Fibroblast of villous mesenchyme (primary cell): ENCODE data around the gene KIF14. TPM values are rescaled to one million over a fixed set of nuclear protein-coding genes. Genes with fewer than 3 reads are reported as not detected.
"Not testable (repeated sequence)": the region's sequence is repeated elsewhere in the genome, so short reads cannot be mapped to it uniquely, and the experiment has no call there.

ENCODE experiments used
- DNase-seq: peaks from one replicate; pipeline ENCODE4 v3.0.0-alpha.2; 2010; ENCODE audit warnings: low read depth
- H3K4me3 ChIP-seq: 2 replicates; pipeline ENCODE4 v1.5.1; 2011; ENCODE audit warnings: low read depth, mild to moderate bottlenecking, low read length
- total RNA-seq: library from RNA; depleted of rRNA; stranded (reverse); fragments of >200 nt; gene quantifications from 2 replicates; pipeline ENCODE4 v1.2.3, GENCODE V29; 2012
- TF ChIP-seq, protein P1 (sequence below): IDR thresholded peaks from 2 replicates; pipeline ENCODE4 v1.5.1; 2012; ENCODE audit warnings: low read depth, mild to moderate bottlenecking, low read length; ENCODE audit not compliant: insufficient read depth

KIF14 gene
- total RNA-seq, 1 donor, result 14.2 TPM

DNA sequence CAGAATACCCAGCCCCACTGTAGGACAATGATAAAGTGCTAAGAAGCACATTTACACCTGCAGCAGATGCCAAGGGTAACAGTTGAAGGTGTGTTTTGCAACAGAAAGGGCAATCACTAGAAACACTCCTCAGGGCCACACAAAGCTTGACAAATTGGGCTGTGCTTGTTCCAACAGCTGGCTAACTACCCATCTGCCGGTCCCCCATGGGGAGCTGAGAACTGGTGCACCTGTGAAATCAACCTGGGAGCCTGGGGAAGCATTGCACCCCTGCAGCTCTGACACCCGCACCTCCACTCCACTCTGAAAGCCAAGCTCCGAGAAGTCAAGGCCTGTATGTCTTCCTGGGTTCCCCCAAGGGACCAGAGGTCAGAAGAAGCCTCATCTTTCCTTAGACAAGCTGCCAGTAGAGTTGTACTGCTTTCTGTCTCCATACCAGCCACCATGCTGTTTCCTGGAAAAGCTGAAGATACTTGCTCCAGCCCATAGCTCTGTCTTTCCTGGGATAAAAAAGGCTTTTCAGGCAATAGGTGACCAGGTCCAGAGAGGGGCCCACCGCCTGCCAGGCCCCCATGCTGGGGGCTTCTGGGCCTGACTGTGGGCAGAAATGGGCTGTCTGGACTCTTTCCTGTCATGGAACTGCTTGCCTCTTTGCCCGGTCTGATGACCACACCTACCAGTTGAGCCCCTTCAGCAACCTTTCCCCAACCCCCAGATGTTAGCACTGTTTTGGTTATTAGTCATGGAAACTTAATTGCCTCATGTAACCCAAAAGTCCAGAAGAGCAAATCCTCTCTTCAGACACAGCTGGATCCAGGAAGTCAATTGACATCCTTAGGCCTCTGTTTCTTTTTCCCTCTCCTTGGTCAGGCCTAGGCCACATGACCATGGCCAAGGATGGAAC is 93.6 kb downstream of the KIF14 start:
- TF ChIP-seq, protein P1, sequence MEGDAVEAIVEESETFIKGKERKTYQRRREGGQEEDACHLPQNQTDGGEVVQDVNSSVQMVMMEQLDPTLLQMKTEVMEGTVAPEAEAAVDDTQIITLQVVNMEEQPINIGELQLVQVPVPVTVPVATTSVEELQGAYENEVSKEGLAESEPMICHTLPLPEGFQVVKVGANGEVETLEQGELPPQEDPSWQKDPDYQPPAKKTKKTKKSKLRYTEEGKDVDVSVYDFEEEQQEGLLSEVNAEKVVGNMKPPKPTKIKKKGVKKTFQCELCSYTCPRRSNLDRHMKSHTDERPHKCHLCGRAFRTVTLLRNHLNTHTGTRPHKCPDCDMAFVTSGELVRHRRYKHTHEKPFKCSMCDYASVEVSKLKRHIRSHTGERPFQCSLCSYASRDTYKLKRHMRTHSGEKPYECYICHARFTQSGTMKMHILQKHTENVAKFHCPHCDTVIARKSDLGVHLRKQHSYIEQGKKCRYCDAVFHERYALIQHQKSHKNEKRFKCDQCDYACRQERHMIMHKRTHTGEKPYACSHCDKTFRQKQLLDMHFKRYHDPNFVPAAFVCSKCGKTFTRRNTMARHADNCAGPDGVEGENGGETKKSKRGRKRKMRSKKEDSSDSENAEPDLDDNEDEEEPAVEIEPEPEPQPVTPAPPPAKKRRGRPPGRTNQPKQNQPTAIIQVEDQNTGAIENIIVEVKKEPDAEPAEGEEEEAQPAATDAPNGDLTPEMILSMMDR, result no peak
- H3K4me3 ChIP-seq, result no peak overlapping the region
- DNase-seq, result no peak

DNA sequence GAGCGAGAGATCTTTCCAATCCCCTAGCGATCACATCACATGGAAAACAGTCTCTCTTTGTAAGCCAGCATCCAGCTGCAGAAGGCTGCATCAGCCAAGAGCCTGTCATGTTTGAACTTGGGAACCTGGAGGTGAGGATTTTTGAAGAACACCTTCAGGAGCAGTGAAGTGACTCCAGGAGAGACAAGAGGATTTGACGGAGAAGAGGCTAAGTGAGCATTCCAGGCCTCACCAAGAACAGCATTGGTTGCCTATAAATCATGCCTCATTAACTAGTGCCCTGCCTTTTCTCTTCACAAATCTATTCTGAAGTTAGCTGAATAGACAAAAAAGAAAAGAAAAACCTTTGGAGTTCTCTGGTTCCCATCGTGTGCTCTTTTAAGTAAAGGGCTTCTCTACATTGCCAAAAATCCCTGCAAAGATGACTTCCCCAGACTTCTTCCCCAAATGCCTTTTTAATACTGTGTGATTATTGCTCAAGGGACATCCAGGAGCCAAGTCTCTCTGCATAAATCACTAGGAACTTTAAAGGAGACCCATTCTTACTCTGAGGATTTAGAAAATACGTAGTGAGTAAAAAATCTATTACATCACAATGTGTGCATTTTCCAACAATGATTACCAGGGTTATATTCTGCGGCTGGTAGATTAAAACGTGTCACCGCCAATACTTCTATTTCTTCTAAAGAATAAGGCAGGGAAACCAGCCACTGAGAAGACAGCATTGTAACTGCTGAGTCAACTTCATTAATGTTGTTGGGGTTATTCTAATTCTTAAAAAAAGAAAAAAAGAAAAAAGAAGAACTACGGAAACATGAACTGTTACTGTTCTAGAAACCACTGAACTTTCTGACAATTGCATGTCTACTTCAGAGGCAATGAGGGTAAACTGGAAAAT is 95.2 kb downstream of the KIF14 start:
- TF ChIP-seq, protein P1, result no peak
- H3K4me3 ChIP-seq, result no peak overlapping the region
- peak; percentile 22 for DNase-seq

DNA sequence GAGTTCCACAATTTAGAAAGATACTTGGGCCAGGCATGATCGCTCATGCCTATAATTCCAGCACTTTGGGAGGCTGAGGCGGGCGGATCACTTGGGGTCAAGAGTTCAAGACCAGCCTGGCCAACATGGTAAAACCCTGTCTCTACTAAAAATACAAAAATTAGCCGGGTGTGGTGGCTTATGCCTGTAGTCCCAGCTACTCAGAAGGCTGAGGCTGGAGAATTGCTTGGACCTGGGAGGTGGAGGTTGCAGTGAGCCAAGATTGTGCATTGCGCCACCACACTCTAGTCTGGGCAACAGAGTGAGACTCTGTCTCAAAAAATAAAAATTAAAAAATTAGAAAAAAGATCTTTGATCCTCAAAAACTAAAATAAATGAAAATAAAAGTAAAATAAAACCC is 96.0 kb downstream of the KIF14 start:
- DNase-seq, H3K4me3 ChIP-seq: not testable (repeated sequence)

DNA sequence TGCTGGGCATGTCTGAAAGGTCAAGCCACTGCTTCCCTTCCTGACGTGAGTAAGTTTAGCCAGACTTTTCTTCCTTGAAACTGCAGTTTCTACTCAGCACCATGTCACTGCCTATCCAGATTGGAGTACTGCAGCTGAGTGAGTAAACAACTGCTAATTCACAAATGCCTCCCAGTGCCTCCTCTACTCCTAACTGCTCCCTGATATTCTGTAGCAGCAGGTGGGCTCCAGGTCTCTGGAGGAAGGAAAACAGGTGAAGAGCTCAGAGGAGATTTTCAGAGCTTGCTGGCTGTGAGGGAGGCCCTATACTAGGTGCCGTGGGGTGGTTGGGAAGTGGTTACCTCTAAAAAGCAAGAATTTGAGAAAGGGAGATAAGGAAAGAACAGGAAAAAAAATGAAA is 96.5 kb downstream of the KIF14 start:
- H3K4me3 ChIP-seq, result no peak overlapping the region
- TF ChIP-seq, protein P1, result no peak
- DNase-seq, result no peak

DNA sequence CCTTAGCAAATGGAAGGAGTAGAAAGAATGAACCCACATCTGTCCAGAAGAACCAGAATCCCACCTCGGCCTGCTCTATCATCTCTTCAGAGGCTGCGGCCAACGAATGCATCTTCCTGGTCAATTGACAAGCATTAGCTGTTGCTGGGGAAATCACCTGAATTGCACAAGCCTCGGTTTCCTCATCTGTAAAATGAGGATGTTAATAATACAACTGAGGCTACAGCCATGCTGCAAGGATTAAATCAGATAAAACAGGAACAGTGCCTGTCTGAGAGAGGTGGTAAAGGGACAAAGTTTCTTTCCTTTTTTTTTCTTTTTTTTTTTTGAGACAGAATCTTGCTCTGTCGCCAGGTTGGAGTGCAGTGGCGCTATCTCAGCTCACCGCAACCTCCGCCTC is 99.8 kb downstream of the KIF14 start:
- no peak overlapping the region for H3K4me3 ChIP-seq
- TF ChIP-seq, protein P1, result no peak
- no peak for DNase-seq

DNA sequence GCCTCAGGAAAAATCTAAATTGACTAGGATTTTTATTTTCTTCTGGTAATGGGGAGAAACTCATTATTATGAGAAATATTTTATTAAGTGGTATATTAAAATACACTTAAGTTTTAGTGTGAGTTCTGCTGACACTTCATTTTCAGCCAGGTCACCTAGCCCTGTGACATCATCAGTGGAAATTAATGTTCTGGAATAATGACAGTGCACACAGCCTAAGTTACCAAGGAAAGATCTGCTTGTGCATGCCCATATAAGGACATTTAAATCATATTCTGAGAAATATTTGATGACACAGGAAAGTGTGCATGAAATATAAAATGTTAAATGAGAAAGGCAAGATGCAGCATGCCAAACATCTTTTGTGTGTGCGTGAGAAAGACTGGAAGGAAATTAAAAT is 102.0 kb downstream of the KIF14 start:
- no peak overlapping the region for H3K4me3 ChIP-seq
- DNase-seq, result no peak
- TF ChIP-seq, protein P1, result no peak

DNA sequence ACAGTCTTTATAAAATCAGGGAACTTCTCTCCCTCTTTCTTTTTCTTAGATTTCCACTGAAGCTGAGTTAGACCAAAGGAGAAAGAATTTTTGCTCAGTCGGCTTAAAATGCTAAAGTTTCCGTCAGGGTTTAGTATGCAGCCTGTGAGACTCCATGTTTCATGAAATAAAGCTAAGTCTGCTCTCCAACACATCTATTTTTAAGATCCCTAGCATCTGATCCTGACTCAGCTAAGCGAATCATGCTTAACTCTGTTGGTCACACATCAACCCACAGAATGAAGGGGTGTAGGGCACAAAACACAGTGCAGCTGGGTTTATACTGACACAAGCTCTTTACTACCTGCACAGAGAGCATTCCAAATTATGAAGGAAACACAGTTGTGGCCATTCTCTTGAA is 108.4 kb downstream of the KIF14 start:
- TF ChIP-seq, protein P1, result no peak
- DNase-seq, result no peak
- no peak overlapping the region for H3K4me3 ChIP-seq
